Measurements from ENCODE around the gene RAD21L1.

RAD21L1 gene

DNA sequence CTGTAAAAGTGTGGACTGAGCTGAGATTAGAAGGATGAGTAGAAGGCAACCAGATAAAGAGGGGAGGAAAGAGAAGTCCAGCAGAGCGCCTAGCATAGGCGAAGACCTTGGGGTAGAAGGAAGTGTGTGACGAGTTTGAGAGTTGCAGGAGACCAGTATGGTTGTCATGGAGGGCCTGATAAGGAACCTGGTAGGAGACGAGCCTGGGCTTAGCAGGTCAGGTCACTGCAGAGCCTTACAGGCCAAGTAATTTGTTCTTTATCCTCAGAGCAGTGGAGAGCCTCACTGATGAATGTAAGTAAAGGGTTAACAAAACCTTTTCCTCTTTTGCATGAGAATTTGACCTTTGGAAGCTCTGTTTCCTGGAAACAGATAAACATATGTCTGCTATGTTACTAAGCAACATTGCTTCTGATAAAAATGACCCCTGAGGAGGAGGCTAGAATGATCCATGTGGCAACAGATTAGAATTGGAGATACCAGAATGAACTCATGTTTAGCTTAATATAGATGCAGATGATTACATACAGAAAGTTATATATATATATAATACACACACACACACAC, 38.2 kb upstream of the RAD21L1 start:
- DNase-seq (ENCODE audit: low read depth) = no peak
- TF ChIP-seq, protein P1, sequence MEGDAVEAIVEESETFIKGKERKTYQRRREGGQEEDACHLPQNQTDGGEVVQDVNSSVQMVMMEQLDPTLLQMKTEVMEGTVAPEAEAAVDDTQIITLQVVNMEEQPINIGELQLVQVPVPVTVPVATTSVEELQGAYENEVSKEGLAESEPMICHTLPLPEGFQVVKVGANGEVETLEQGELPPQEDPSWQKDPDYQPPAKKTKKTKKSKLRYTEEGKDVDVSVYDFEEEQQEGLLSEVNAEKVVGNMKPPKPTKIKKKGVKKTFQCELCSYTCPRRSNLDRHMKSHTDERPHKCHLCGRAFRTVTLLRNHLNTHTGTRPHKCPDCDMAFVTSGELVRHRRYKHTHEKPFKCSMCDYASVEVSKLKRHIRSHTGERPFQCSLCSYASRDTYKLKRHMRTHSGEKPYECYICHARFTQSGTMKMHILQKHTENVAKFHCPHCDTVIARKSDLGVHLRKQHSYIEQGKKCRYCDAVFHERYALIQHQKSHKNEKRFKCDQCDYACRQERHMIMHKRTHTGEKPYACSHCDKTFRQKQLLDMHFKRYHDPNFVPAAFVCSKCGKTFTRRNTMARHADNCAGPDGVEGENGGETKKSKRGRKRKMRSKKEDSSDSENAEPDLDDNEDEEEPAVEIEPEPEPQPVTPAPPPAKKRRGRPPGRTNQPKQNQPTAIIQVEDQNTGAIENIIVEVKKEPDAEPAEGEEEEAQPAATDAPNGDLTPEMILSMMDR (conservative IDR thresholded peaks at IDR 0.05; ENCODE audit: control insufficient read depth, insufficient read depth, low read depth, low read length) = no peak
- H3K4me3 ChIP-seq (ENCODE audit: control insufficient read depth, low read depth, low read length) = no peak overlapping the region

- no peak overlapping the region for H3K4me3 ChIP-seq (ENCODE audit: control insufficient read depth, low read depth, low read length)
- DNase-seq (ENCODE audit: low read depth) = no peak
- TF ChIP-seq, protein P1 (conservative IDR thresholded peaks at IDR 0.05; ENCODE audit: control insufficient read depth, insufficient read depth, low read depth, low read length) = no peak
Measured at GRCh38 chr20:1188347-1188746, 37.5 kb upstream of the RAD21L1 start.

DNA sequence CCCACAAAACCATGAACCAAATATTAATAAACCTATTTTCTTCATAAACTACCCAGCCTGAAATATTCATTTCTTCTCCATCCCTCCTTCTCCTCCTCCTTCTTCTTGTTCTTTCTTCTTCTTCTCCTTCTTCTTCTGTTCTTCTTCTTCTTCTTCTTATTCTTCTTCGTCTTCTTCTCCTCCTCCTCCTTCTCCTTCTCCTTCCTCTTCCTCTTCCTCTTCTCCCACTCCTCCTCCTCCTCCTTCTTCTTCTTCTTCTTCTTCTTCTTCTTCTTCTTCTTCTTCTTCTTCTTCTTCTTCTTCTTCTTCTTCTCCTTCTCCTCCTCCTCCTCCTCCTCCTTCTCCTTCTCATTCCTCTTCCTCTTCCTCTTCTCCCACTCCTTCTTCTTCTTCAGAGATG, 36.0 kb upstream of the RAD21L1 start:
- no peak for DNase-seq (ENCODE audit: low read depth)
- H3K4me3 ChIP-seq (ENCODE audit: control insufficient read depth, low read depth, low read length) = no peak overlapping the region
- TF ChIP-seq, protein P1 (conservative IDR thresholded peaks at IDR 0.05; ENCODE audit: control insufficient read depth, insufficient read depth, low read depth, low read length) = no peak

- no peak overlapping the region for H3K4me3 ChIP-seq (ENCODE audit: control insufficient read depth, low read depth, low read length)
- TF ChIP-seq, protein P1 (conservative IDR thresholded peaks at IDR 0.05; ENCODE audit: control insufficient read depth, insufficient read depth, low read depth, low read length) = no peak
- DNase-seq (ENCODE audit: low read depth) = no peak
Measured at GRCh38 chr20:1190847-1191246, 35.0 kb upstream of the RAD21L1 start.

GRCh38 chr20:1191299-1191698, 34.5 kb upstream of the RAD21L1 start:
- no peak overlapping the region for H3K4me3 ChIP-seq (ENCODE audit: control insufficient read depth, low read depth, low read length)
- TF ChIP-seq, protein P1 (conservative IDR thresholded peaks at IDR 0.05; ENCODE audit: control insufficient read depth, insufficient read depth, low read depth, low read length) = no peak
- no peak for DNase-seq (ENCODE audit: low read depth)

DNA sequence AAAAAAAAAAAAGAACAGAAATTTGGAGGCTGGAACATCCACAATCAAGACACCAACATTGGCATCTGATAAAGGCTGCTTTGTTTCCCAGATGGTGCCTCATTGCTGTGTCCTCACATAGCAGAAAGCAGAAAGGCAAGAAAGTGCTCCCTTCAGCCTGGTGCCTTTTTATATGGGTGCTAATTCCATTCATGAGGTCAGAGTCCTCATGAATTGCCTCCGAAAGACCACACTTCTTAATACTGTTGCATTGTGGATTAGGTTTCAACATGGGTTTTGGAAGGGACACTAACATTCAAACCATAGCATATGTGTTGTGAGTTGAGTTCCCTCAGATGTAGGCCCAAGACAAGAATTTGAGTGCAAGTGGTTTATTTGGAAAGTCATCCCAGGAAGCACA, 30.6 kb upstream of the RAD21L1 start:
- no peak for DNase-seq (ENCODE audit: low read depth)
- no peak overlapping the region for H3K4me3 ChIP-seq (ENCODE audit: control insufficient read depth, low read depth, low read length)
- TF ChIP-seq, protein P1 (conservative IDR thresholded peaks at IDR 0.05; ENCODE audit: control insufficient read depth, insufficient read depth, low read depth, low read length) = no peak

GRCh38 chr20:1196634-1197033, 29.2 kb upstream of the RAD21L1 start:
- no peak for DNase-seq (ENCODE audit: low read depth)
- H3K4me3 ChIP-seq (ENCODE audit: control insufficient read depth, low read depth, low read length) = no peak overlapping the region
- TF ChIP-seq, protein P1 (conservative IDR thresholded peaks at IDR 0.05; ENCODE audit: control insufficient read depth, insufficient read depth, low read depth, low read length) = no peak

All from fibroblast of mammary gland (primary cell).